ENCODE measurements around the gene MACROD2. TPM values are rescaled to one million over a fixed set of nuclear protein-coding genes. Genes with fewer than 3 reads are reported as not detected.

MACROD2 gene
- total RNA-seq, 4 donors from 2014 or later: 2.1 to 28.1 (median 12.6) TPM

DNA sequence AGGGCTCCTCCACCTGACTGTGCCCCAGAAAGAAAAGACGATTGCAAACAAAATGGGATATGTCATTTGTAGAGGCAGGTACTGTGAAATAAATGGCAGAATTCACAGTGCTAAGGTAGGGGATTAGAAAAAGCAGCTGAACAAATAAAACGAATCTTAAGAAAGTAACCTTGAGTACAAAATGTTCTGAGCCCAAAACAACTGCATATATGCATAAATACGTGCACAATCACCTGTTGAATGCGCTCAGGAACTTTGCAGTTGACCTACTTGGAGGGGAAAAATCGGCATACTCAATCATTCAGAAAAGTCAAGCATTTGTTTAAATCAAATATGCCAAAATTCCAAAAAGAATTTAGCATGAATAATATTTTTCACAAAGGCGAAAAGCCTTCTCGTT, 1114.2 kb downstream of the MACROD2 start:
- DNase-seq: no peak
- intact Hi-C loops (cut with DNase I; ENCODE audit: low total_unique reads): no loop called here
- H3K9me3 ChIP-seq: no peaks in the 10 kb centered on the region
- TF ChIP-seq, protein P1, sequence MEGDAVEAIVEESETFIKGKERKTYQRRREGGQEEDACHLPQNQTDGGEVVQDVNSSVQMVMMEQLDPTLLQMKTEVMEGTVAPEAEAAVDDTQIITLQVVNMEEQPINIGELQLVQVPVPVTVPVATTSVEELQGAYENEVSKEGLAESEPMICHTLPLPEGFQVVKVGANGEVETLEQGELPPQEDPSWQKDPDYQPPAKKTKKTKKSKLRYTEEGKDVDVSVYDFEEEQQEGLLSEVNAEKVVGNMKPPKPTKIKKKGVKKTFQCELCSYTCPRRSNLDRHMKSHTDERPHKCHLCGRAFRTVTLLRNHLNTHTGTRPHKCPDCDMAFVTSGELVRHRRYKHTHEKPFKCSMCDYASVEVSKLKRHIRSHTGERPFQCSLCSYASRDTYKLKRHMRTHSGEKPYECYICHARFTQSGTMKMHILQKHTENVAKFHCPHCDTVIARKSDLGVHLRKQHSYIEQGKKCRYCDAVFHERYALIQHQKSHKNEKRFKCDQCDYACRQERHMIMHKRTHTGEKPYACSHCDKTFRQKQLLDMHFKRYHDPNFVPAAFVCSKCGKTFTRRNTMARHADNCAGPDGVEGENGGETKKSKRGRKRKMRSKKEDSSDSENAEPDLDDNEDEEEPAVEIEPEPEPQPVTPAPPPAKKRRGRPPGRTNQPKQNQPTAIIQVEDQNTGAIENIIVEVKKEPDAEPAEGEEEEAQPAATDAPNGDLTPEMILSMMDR (IDR thresholded peaks at IDR 0.05): no peak
- TF ChIP-seq POLR2A (IDR thresholded peaks at IDR 0.05): no peak
- H3K4me1 ChIP-seq: no peaks in the 10 kb centered on the region
- H3K4me3 ChIP-seq: no peak overlapping the region
- no peaks in the 10 kb centered on the region for H3K36me3 ChIP-seq
- no peaks in the 10 kb centered on the region for H3K27me3 ChIP-seq
- no peak overlapping the region for H3K27ac ChIP-seq

DNA sequence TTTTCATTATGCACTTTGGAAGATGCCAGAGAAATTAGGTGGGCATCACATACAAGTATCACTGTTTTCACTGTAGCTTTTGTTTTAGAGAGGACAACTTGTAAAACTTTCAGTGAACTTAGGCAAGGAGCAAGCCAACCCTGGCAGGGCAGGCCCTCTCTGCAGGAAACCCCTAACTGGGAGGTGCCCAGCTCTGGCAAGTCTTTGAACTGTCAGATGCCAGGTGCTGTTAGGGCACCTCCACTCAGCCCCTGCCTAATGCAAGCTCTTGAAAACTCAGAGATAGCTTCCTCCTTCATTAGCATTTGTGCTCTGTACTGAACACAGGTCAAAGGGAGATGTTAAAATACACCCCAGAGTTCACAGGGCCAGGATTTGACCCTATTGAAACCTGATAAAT, 1116.3 kb downstream of the MACROD2 start:
- no peaks in the 10 kb centered on the region for H3K27me3 ChIP-seq
- intact Hi-C loops (cut with DNase I; ENCODE audit: low total_unique reads): no loop called here
- TF ChIP-seq, protein P1 (IDR thresholded peaks at IDR 0.05): no peak
- no peak for TF ChIP-seq POLR2A (IDR thresholded peaks at IDR 0.05)
- H3K36me3 ChIP-seq: no peaks in the 10 kb centered on the region
- no peaks in the 10 kb centered on the region for H3K9me3 ChIP-seq
- DNase-seq: no peak
- no peak overlapping the region for H3K27ac ChIP-seq
- H3K4me1 ChIP-seq: no peaks in the 10 kb centered on the region
- no peak overlapping the region for H3K4me3 ChIP-seq

DNA sequence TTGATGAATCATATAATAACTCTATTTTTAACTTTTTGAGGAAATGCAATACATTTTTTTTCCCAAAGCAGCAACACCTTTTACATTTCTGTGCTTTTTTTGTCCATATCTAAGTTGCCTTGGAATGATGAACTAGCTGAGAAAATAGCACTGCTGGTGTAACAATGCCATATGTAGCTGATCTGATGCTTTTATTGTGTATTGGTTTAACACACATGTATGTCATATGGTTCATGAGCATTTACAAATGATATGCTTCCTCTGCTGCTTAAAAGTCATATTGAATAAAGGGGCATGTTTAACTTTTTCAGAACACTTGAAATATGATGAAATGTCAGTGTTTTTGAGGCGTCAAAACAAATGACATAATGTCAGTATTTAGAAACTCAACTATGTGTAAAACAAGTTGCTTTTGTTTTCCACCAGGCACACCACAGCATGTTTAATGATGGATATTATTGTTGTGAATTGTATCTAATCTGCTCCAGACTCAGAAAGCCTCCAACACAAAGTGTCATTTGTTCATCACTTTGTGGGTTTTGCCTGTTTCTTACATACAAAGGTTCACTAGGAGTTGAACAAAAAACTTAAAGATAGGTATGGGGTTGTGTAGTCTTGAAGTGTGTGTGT, 1117.9 kb downstream of the MACROD2 start:
- no peak for DNase-seq
- intact Hi-C loops (cut with DNase I; ENCODE audit: low total_unique reads): no loop called here
- no peaks in the 10 kb centered on the region for H3K27me3 ChIP-seq
- no peaks in the 10 kb centered on the region for H3K36me3 ChIP-seq
- no peak overlapping the region for H3K27ac ChIP-seq
- H3K4me1 ChIP-seq: no peaks in the 10 kb centered on the region
- TF ChIP-seq, protein P1 (IDR thresholded peaks at IDR 0.05): no peak
- TF ChIP-seq POLR2A (IDR thresholded peaks at IDR 0.05): no peak
- no peaks in the 10 kb centered on the region for H3K9me3 ChIP-seq
- H3K4me3 ChIP-seq: no peak overlapping the region

DNA sequence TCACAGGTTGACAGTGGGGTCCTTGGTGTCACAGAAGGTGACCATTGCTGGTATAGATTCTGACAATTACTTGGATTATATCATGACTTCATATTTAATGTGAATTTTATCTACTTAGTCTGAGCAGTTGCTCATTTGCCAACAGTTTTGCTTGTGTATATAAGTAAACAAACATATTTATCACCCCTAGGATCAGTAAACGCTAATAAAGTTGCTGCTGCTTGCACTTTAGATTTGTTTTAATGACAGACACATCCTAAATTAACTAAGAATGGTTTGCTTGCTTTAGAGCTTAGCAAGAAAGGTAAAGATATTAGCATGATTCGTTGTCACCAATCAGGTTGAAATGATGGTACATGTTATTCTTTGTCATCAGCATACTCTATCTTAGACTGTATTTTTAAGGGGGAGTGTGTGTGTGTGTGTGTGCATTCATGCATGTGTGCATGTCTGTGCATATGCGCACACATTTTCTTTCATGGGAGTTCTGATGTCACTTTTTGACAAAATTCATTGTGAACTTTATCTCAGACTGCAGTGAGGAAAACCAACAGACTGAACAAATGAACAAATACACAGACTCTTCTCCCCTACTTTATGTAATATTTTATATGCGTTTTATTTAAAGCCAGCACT, 1124.7 kb downstream of the MACROD2 start:
- Histone ChIP-seq H3K4me1 (no peaks in the 10 kb centered on the region), H3K9me3 (no peaks in the 10 kb centered on the region), H3K36me3 (no peaks in the 10 kb centered on the region), H3K4me3 (no peak overlapping the region), H3K27me3 (no peaks in the 10 kb centered on the region), H3K27ac (no peak overlapping the region)
- DNase-seq: no peak
- TF ChIP-seq POLR2A (IDR thresholded peaks at IDR 0.05): no peak
- TF ChIP-seq, protein P1 (IDR thresholded peaks at IDR 0.05): no peak
- intact Hi-C loops (cut with DNase I; ENCODE audit: low total_unique reads): no loop called here

DNA sequence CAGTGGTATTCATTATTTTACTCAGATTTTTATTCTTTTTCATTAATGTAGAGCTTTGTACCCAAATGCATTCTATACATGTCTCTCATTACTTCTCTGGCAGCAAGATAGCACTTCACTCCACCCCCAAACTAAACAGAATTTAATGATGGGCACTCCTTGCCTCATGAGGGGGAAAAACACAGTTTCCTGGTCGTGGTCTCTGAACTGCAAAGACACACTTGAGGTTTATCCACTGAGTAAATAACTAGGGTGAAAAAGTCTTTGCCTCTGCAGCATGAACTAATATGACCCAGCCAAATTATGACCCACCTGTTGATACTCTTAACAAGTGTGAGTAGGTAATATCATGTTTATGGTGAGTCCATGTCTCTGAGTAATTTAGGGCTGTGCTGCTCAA, 1127.3 kb downstream of the MACROD2 start:
- TF ChIP-seq, protein P1 (IDR thresholded peaks at IDR 0.05): no peak
- TF ChIP-seq POLR2A (IDR thresholded peaks at IDR 0.05): no peak
- H3K27ac ChIP-seq: no peak overlapping the region
- no peaks in the 10 kb centered on the region for H3K36me3 ChIP-seq
- H3K4me1 ChIP-seq: no peaks in the 10 kb centered on the region
- intact Hi-C loops (cut with DNase I; ENCODE audit: low total_unique reads): no loop called here
- no peaks in the 10 kb centered on the region for H3K9me3 ChIP-seq
- H3K4me3 ChIP-seq: no peak overlapping the region
- H3K27me3 ChIP-seq: no peaks in the 10 kb centered on the region
- no peak for DNase-seq

Data from uterus (tissue), 4 donors.